ENCODE data around the gene IGFN1.
A peak's percentile ranks its signal among the peaks of the same experiment; 100 is the strongest.

Gene IGFN1

GRCh38 chr1:201190624-201191051 is at the start of gene IGFN1:
IGFN1 (plus strand) TSS chr1:201190824; CDS start chr1:201193294, 2,470 bp downstream.
- ATAC-seq (replicated peaks; ENCODE audit: extremely low read depth, poor library complexity, severe bottlenecking) (no peak), DNase-seq (ENCODE audit: low spot score in 2 of 2) (no peak)
- Mint-ChIP-seq H3K27ac (ENCODE audit: low read depth) (no peak within 1 kb of the TSS), H3K4me1 (no peaks in the 10 kb centered on the region), H3K27me3 (peaks cover 48% of the 10 kb centered on the region), H3K36me3 (ENCODE audit: insufficient read depth) (no peaks in the 10 kb centered on the region), H3K4me3 (no peak within 1 kb of the TSS), H3K9me3 (no peaks in the 10 kb centered on the region)

- H3K9me3 Mint-ChIP-seq = no peaks in the 10 kb centered on the region
- no peaks in the 10 kb centered on the region for H3K27me3 Mint-ChIP-seq
- peaks cover 6% of the 10 kb centered on the region for H3K36me3 Mint-ChIP-seq (ENCODE audit: insufficient read depth)
- H3K4me1 Mint-ChIP-seq = no peaks in the 10 kb centered on the region
- DNase-seq (ENCODE audit: low spot score in 2 of 2) (no peak), ATAC-seq (replicated peaks; ENCODE audit: extremely low read depth, poor library complexity, severe bottlenecking) (no peak)
- H3K4me3 Mint-ChIP-seq = no peak overlapping the region
- H3K27ac Mint-ChIP-seq (ENCODE audit: low read depth) = peak overlapping the region; percentile 68
Observed at GRCh38 chr1:201140941-201141260, 49.7 kb upstream of the IGFN1 start.

- H3K9me3 Mint-ChIP-seq = no peaks in the 10 kb centered on the region
- DNase-seq (ENCODE audit: low spot score in 2 of 2) (no peak), ATAC-seq (replicated peaks; ENCODE audit: extremely low read depth, poor library complexity, severe bottlenecking) (no peak)
- H3K4me1 Mint-ChIP-seq = no peaks in the 10 kb centered on the region
- H3K36me3 Mint-ChIP-seq (ENCODE audit: insufficient read depth) = peaks cover 11% of the 10 kb centered on the region
- H3K27me3 Mint-ChIP-seq = no peaks in the 10 kb centered on the region
- H3K4me3 Mint-ChIP-seq = no peak overlapping the region
- no peak overlapping the region for H3K27ac Mint-ChIP-seq (ENCODE audit: low read depth)
Observed at GRCh38 chr1:201141418-201141817, 49.2 kb upstream of the IGFN1 start.

GRCh38 chr1:201142011-201142848 is 48.4 kb upstream of the IGFN1 start:
- no peaks in the 10 kb centered on the region for H3K27me3 Mint-ChIP-seq
- no peak overlapping the region for H3K27ac Mint-ChIP-seq (ENCODE audit: low read depth)
- H3K4me3 Mint-ChIP-seq = no peak overlapping the region
- DNase-seq (ENCODE audit: low spot score in 2 of 2) (no peak), ATAC-seq (replicated peaks; ENCODE audit: extremely low read depth, poor library complexity, severe bottlenecking) (no peak)
- no peaks in the 10 kb centered on the region for H3K4me1 Mint-ChIP-seq
- peaks cover 11% of the 10 kb centered on the region for H3K36me3 Mint-ChIP-seq (ENCODE audit: insufficient read depth)
- no peaks in the 10 kb centered on the region for H3K9me3 Mint-ChIP-seq

GRCh38 chr1:201142849-201143725 is 47.5 kb upstream of the IGFN1 start:
- Mint-ChIP-seq H3K36me3 (ENCODE audit: insufficient read depth) (peaks cover 11% of the 10 kb centered on the region), H3K27me3 (no peaks in the 10 kb centered on the region)

GRCh38 chr1:201143726-201144635 is 46.6 kb upstream of the IGFN1 start:
- DNase-seq (ENCODE audit: low spot score in 2 of 2) (no peak), ATAC-seq (replicated peaks; ENCODE audit: extremely low read depth, poor library complexity, severe bottlenecking) (no peak)
- no peak overlapping the region for H3K4me3 Mint-ChIP-seq
- H3K27ac Mint-ChIP-seq (ENCODE audit: low read depth) = peak overlapping the region; percentile 69
- no peaks in the 10 kb centered on the region for H3K27me3 Mint-ChIP-seq
- peaks cover 11% of the 10 kb centered on the region for H3K36me3 Mint-ChIP-seq (ENCODE audit: insufficient read depth)
- H3K4me1 Mint-ChIP-seq = no peaks in the 10 kb centered on the region
- H3K9me3 Mint-ChIP-seq = no peaks in the 10 kb centered on the region

More at GRCh38 chr1:201142849-201143725, 47.5 kb upstream of the IGFN1 start:
- Mint-ChIP-seq H3K4me1 (no peaks in the 10 kb centered on the region), H3K27ac (ENCODE audit: low read depth) (peak overlapping the region; percentile 69), H3K4me3 (no peak overlapping the region), H3K9me3 (no peaks in the 10 kb centered on the region)
- no peak for ATAC-seq (replicated peaks; ENCODE audit: extremely low read depth, poor library complexity, severe bottlenecking)
- DNase-seq (ENCODE audit: low spot score in 2 of 2) = no peak

- no peak for ATAC-seq (replicated peaks; ENCODE audit: extremely low read depth, poor library complexity, severe bottlenecking)
- H3K4me3 Mint-ChIP-seq = no peak overlapping the region
Observed at GRCh38 chr1:201144701-201145100, 45.9 kb upstream of the IGFN1 start.

GRCh38 chr1:201145132-201145531 is 45.5 kb upstream of the IGFN1 start:
- H3K4me3 Mint-ChIP-seq = no peak overlapping the region
- DNase-seq (ENCODE audit: low spot score in 2 of 2) (no peak), ATAC-seq (replicated peaks; ENCODE audit: extremely low read depth, poor library complexity, severe bottlenecking) (no peak)
- no peaks in the 10 kb centered on the region for H3K27me3 Mint-ChIP-seq
- no peaks in the 10 kb centered on the region for H3K4me1 Mint-ChIP-seq
- no peaks in the 10 kb centered on the region for H3K9me3 Mint-ChIP-seq
- H3K36me3 Mint-ChIP-seq (ENCODE audit: insufficient read depth) = peaks cover 11% of the 10 kb centered on the region
- no peak overlapping the region for H3K27ac Mint-ChIP-seq (ENCODE audit: low read depth)

More at GRCh38 chr1:201144701-201145100, 45.9 kb upstream of the IGFN1 start:
- Mint-ChIP-seq H3K27me3 (no peaks in the 10 kb centered on the region), H3K9me3 (no peaks in the 10 kb centered on the region), H3K4me1 (no peaks in the 10 kb centered on the region), H3K27ac (ENCODE audit: low read depth) (no peak overlapping the region), H3K36me3 (ENCODE audit: insufficient read depth) (peaks cover 11% of the 10 kb centered on the region)
- DNase-seq (ENCODE audit: low spot score in 2 of 2) = no peak

- Mint-ChIP-seq H3K9me3 (no peaks in the 10 kb centered on the region), H3K36me3 (ENCODE audit: insufficient read depth) (peaks cover 9% of the 10 kb centered on the region), H3K4me3 (no peak overlapping the region), H3K4me1 (no peaks in the 10 kb centered on the region), H3K27ac (ENCODE audit: low read depth) (no peak overlapping the region), H3K27me3 (no peaks in the 10 kb centered on the region)
- DNase-seq (ENCODE audit: low spot score in 2 of 2) (no peak), ATAC-seq (replicated peaks; ENCODE audit: extremely low read depth, poor library complexity, severe bottlenecking) (no peak)
Observed at GRCh38 chr1:201145816-201146215, 44.8 kb upstream of the IGFN1 start.

- Mint-ChIP-seq H3K27ac (ENCODE audit: low read depth) (no peak overlapping the region), H3K4me3 (no peak overlapping the region), H3K4me1 (no peaks in the 10 kb centered on the region), H3K9me3 (no peaks in the 10 kb centered on the region), H3K27me3 (no peaks in the 10 kb centered on the region), H3K36me3 (ENCODE audit: insufficient read depth) (peaks cover 9% of the 10 kb centered on the region)
- DNase-seq (ENCODE audit: low spot score in 2 of 2) = no peak
- ATAC-seq (replicated peaks; ENCODE audit: extremely low read depth, poor library complexity, severe bottlenecking) = no peak
Observed at GRCh38 chr1:201146626-201147390, 43.8 kb upstream of the IGFN1 start.

GRCh38 chr1:201147396-201148015 is 43.1 kb upstream of the IGFN1 start:
- ATAC-seq (replicated peaks; ENCODE audit: extremely low read depth, poor library complexity, severe bottlenecking) = no peak
- no peak for DNase-seq (ENCODE audit: low spot score in 2 of 2)
- no peaks in the 10 kb centered on the region for H3K4me1 Mint-ChIP-seq
- peaks cover 9% of the 10 kb centered on the region for H3K36me3 Mint-ChIP-seq (ENCODE audit: insufficient read depth)
- no peak overlapping the region for H3K27ac Mint-ChIP-seq (ENCODE audit: low read depth)
- H3K27me3 Mint-ChIP-seq = no peaks in the 10 kb centered on the region
- no peak overlapping the region for H3K4me3 Mint-ChIP-seq
- H3K9me3 Mint-ChIP-seq = no peaks in the 10 kb centered on the region

Data from central memory CD8-positive, alpha-beta T cell (primary cell).